Measurements from ENCODE around the gene SECISBP2.

The SECISBP2 gene

DNA sequence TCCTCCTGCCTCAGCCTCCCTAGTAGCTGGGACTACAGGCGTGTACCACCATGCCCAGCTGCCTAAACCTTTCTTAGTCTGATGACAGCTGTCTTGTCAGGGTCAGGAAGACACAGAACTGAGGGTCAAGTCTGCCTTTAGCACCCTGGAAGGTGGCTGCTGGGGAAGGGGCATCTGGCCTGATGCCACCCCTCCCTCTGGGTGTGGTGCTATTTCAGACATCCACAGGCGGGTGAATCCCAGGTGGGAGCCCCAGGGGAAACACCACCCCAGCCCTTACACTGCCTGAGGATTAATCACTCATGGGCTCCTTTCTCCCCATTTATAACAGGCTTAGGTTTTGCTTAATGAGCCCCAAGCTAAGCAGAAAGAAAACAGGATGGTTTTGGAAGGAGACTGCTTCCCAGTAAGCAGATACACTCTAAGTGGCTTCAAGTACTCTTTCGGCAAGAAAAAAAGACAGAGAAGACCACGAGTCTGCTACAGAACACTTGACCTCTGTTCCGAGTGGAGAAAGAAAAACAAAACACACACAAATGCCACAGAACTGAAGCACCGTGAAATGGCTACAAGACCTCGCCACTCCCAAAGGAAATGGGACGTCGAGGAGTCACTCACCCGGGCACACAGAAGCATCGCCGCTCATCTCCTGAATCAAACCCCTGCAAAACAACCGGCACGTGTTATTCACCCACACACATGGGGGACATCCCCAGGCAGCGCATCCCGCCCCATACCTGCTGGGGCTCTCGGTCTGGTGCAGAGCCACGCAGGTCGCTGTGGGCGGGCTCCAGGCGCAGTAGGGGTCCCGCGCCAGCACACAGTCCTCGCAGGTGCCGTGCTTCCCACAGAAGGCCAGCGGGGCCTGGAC lies 62.4 kb downstream of the SECISBP2 start:
- H3K4me3 ChIP-seq (ENCODE audit: insufficient read depth, low read depth, low read length): no peak overlapping the region
- 95% methylated on average over 26 of the region's 26 CpGs for WGBS, 2 experiments
- H3K4me1 ChIP-seq (ENCODE audit: control insufficient read depth, insufficient read depth, low read length): peaks cover 3% of the 10 kb centered on the region
- H3K27ac ChIP-seq (ENCODE audit: insufficient read depth, low read depth, low read length, poor library complexity, severe bottlenecking): no peak overlapping the region
- H3K27me3 ChIP-seq (ENCODE audit: control insufficient read depth, insufficient read depth, low read length, poor library complexity, severe bottlenecking): no peaks in the 10 kb centered on the region
- H3K36me3 ChIP-seq (ENCODE audit: control insufficient read depth, insufficient read depth, low read length): no peaks in the 10 kb centered on the region
- H3K9me3 ChIP-seq (ENCODE audit: control insufficient read depth, low read length): no peaks in the 10 kb centered on the region

DNA sequence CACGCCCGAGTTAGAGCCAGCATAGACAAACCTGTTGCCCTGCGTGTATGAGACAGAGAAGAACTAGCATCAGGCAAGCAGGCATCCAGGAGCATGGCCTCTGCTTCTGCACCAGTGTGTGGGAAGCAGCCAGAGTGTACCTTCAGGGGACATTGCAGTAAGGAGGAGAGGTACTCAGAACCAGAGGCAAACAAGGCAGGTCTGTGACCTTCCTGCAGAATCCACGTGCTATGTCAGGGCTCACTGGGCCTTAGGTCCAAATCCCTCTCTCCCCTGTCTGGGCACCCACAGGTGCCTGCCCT lies 63.0 kb downstream of the SECISBP2 start:
- Histone ChIP-seq H3K27me3 (ENCODE audit: control insufficient read depth, insufficient read depth, low read length, poor library complexity, severe bottlenecking) (no peaks in the 10 kb centered on the region), H3K27ac (ENCODE audit: insufficient read depth, low read depth, low read length, poor library complexity, severe bottlenecking) (no peak overlapping the region), H3K36me3 (ENCODE audit: control insufficient read depth, insufficient read depth, low read length) (no peaks in the 10 kb centered on the region), H3K4me3 (ENCODE audit: insufficient read depth, low read depth, low read length) (no peak overlapping the region), H3K4me1 (ENCODE audit: control insufficient read depth, insufficient read depth, low read length) (no peaks in the 10 kb centered on the region), H3K9me3 (ENCODE audit: control insufficient read depth, low read length) (no peaks in the 10 kb centered on the region)
- WGBS, 2 experiments: 94 to 95% methylated on average over 4 of the region's 4 CpGs

DNA sequence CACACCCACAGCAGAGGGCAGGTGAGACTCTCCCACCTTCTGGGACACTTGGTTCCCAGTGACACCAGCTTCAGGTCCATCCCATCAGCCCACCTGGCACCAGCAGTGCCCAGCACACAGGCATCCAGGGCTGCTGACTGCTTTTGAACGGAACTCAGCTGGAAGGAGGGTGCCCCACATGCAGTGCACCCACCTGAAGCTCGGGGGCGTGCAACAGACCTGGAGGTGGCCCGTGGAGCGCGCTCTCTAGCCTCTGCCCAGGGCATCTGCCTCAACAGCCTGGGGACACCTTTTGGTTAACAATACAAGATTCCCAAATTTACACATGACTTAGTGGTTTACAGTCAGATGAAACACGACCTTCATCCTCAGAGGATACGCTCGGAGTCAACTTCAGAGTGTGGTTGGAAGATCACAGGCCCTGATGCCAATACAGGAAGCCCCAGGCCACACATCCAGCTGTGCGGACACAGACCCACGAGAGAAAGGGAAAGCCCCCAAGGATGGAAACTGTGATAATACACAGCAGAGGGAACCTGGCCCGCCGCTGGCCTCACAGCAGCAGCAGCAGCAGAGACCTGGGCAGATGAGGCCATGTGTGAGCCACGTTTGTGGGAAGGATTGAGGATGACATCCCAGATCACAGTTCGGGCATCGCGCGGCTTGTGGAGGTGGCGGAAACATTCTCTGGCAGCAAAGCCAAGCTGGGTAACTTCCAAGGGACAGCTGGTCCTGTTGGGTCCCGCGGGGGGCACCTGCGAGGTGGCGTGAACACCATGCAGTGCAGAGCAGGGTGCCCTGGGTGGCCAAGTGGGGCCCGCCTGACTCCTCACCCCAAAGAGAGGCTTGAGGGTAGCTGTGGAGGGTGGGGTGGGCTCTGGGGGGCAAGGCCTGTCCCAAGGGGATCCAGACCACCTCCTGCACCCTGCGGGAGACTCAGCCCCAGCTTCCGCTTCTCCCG lies 64.0 kb downstream of the SECISBP2 start:
- no peaks in the 10 kb centered on the region for H3K4me1 ChIP-seq (ENCODE audit: control insufficient read depth, insufficient read depth, low read length)
- peaks cover 5% of the 10 kb centered on the region for H3K36me3 ChIP-seq (ENCODE audit: control insufficient read depth, insufficient read depth, low read length)
- H3K9me3 ChIP-seq (ENCODE audit: control insufficient read depth, low read length): no peaks in the 10 kb centered on the region
- H3K27me3 ChIP-seq (ENCODE audit: control insufficient read depth, insufficient read depth, low read length, poor library complexity, severe bottlenecking): no peaks in the 10 kb centered on the region
- H3K4me3 ChIP-seq (ENCODE audit: insufficient read depth, low read depth, low read length): no peak overlapping the region
- 88 to 90% methylated on average over 27 of the region's 27 CpGs for WGBS, 2 experiments
- H3K27ac ChIP-seq (ENCODE audit: insufficient read depth, low read depth, low read length, poor library complexity, severe bottlenecking): no peak overlapping the region

DNA sequence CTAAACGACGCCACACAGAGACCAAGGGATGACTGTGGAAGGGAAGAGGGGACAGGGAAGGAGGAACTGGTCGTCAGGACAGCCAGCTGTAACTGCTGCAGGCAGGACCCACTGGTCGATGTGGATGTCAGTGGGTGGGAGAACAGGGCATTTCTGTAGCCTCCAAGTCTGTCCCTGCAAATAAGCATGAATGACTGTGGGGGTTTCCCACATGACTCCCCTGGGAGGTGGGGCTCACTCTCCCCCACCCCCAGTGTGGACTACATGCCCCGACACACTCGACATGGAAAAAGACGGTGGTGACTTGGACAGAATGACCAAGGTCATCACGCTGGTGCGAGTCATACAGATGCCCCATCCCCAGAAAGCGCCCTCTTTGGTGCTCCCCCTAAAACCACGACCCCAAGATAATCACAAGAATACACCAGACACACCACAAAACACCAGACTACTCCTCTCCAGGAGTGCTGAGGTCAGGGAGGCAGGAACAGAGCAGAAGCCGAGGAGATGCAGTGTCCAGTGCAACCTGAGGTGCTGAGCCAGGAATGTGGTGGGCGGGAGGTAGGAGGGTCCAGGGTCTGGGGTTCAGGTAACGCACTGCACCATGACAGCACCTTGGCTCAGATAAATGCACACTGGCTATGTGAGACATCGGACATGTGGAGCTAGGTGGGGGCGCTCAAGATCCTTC lies 64.9 kb downstream of the SECISBP2 start:
- H3K9me3 ChIP-seq (ENCODE audit: control insufficient read depth, low read length): no peaks in the 10 kb centered on the region
- no peaks in the 10 kb centered on the region for H3K27me3 ChIP-seq (ENCODE audit: control insufficient read depth, insufficient read depth, low read length, poor library complexity, severe bottlenecking)
- WGBS, 2 experiments: 91 to 92% methylated on average over 16 of the region's 16 CpGs
- H3K4me1 ChIP-seq (ENCODE audit: control insufficient read depth, insufficient read depth, low read length): no peaks in the 10 kb centered on the region
- peaks cover 5% of the 10 kb centered on the region for H3K36me3 ChIP-seq (ENCODE audit: control insufficient read depth, insufficient read depth, low read length)
- no peak overlapping the region for H3K4me3 ChIP-seq (ENCODE audit: insufficient read depth, low read depth, low read length)
- H3K27ac ChIP-seq (ENCODE audit: insufficient read depth, low read depth, low read length, poor library complexity, severe bottlenecking): no peak overlapping the region

DNA sequence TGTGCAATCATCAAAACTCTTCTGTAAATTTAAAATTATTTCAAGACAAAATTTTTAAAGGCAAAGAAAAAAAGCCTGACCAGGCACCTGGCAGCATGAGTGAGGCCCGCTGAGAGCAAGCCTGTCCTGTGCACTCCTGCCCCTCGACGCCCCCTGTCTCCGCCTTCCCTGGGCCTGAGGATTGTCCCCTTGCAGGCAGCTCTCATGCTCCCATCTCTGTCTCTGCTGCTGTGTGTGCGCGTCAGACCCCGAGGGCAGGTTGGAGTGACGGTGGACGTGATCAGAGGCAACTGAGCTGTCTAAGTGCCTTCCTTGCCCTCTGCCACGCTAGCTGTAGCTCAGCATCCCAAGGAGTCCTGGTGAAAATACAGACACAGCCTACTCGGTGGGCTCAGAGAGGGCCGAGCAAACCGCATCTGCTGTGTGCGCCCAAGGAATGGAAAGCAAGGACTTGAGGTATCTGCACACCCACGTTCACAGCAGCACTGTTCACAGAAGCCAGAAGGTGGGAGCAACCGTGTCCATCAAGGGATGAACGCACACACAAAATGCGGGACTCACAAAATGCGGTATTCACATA lies 65.5 kb downstream of the SECISBP2 start:
- Histone ChIP-seq H3K4me3 (ENCODE audit: insufficient read depth, low read depth, low read length) (no peak overlapping the region), H3K27ac (ENCODE audit: insufficient read depth, low read depth, low read length, poor library complexity, severe bottlenecking) (no peak overlapping the region), H3K9me3 (ENCODE audit: control insufficient read depth, low read length) (no peaks in the 10 kb centered on the region), H3K36me3 (ENCODE audit: control insufficient read depth, insufficient read depth, low read length) (peaks cover 5% of the 10 kb centered on the region), H3K4me1 (ENCODE audit: control insufficient read depth, insufficient read depth, low read length) (no peaks in the 10 kb centered on the region), H3K27me3 (ENCODE audit: control insufficient read depth, insufficient read depth, low read length, poor library complexity, severe bottlenecking) (no peaks in the 10 kb centered on the region)
- 93 to 94% methylated on average over 19 of the region's 19 CpGs for WGBS, 2 experiments

DNA sequence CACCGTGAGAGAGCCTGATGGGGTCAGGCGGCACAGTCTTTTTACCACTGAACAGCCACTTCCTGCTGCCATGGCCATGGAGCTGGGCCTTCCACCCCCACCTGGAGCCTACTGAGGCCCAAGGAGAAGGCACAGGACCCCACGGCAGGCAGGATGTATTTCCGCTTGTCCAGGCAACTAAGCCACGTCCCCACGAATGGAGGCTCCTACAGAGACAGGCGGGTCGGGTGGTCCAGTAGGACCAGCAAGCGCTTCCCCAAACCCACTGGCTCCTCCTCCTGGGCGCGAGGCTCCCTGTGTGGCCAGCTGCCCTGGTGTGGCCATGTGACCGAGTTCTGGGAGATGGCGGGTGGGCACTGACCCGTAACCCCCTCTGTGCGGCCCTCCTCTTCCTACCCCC lies 66.5 kb downstream of the SECISBP2 start:
- 92% methylated on average over 15 of the region's 15 CpGs for WGBS, 2 experiments
- H3K9me3 ChIP-seq (ENCODE audit: control insufficient read depth, low read length): no peaks in the 10 kb centered on the region
- peaks cover 5% of the 10 kb centered on the region for H3K36me3 ChIP-seq (ENCODE audit: control insufficient read depth, insufficient read depth, low read length)
- H3K4me1 ChIP-seq (ENCODE audit: control insufficient read depth, insufficient read depth, low read length): no peaks in the 10 kb centered on the region
- no peak overlapping the region for H3K27ac ChIP-seq (ENCODE audit: insufficient read depth, low read depth, low read length, poor library complexity, severe bottlenecking)
- no peaks in the 10 kb centered on the region for H3K27me3 ChIP-seq (ENCODE audit: control insufficient read depth, insufficient read depth, low read length, poor library complexity, severe bottlenecking)
- H3K4me3 ChIP-seq (ENCODE audit: insufficient read depth, low read depth, low read length): no peak overlapping the region

DNA sequence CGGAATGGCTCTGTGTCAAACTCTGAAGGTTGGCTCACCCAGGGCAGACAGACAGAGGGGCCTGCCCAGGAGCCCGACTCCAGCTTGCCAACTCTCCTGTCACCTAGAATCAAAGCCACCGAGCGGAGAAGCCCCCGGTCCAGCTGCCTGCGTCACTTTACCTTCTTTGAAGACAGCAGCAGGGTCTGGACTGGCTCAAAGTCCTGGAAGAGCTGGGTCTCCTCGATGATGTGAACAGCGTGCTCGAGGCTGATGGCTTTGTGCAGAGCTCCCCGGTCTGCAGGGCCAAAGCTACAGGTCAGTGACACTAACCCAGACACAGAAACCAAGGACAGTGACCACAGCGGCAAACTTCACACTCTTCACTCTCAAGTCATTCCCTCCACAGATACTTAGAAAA lies 67.9 kb downstream of the SECISBP2 start:
- no peaks in the 10 kb centered on the region for H3K4me1 ChIP-seq (ENCODE audit: control insufficient read depth, insufficient read depth, low read length)
- no peaks in the 10 kb centered on the region for H3K9me3 ChIP-seq (ENCODE audit: control insufficient read depth, low read length)
- 93 to 96% methylated on average over 11 of the region's 11 CpGs for WGBS, 2 experiments
- no peak overlapping the region for H3K27ac ChIP-seq (ENCODE audit: insufficient read depth, low read depth, low read length, poor library complexity, severe bottlenecking)
- no peaks in the 10 kb centered on the region for H3K27me3 ChIP-seq (ENCODE audit: control insufficient read depth, insufficient read depth, low read length, poor library complexity, severe bottlenecking)
- H3K4me3 ChIP-seq (ENCODE audit: insufficient read depth, low read depth, low read length): no peak overlapping the region
- H3K36me3 ChIP-seq (ENCODE audit: control insufficient read depth, insufficient read depth, low read length): peaks cover 5% of the 10 kb centered on the region

DNA sequence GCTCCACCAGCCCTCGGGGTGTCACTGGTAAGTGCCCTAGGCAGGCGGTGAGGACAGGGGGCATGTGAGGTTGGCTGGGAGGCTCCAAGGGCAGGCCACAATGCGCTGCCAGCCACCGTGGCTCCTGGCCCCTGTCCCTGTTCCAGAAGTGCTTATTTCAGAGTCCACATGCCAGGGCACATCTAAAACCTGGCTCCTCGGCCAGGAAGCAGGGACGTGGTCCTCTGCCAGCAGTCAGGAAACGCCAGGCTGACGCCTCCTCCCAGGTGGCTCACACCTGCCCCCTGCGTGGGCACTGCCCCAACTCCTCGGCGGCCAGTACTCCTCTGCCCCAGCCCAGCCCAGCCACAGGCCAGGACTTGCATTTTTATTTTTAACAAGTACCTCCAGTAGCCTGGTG lies 68.5 kb downstream of the SECISBP2 start:
- no peaks in the 10 kb centered on the region for H3K27me3 ChIP-seq (ENCODE audit: control insufficient read depth, insufficient read depth, low read length, poor library complexity, severe bottlenecking)
- peaks cover 5% of the 10 kb centered on the region for H3K36me3 ChIP-seq (ENCODE audit: control insufficient read depth, insufficient read depth, low read length)
- H3K9me3 ChIP-seq (ENCODE audit: control insufficient read depth, low read length): no peaks in the 10 kb centered on the region
- H3K4me1 ChIP-seq (ENCODE audit: control insufficient read depth, insufficient read depth, low read length): no peaks in the 10 kb centered on the region
- H3K4me3 ChIP-seq (ENCODE audit: insufficient read depth, low read depth, low read length): no peak overlapping the region
- WGBS, 2 experiments: 93 to 94% methylated on average over 11 of the region's 11 CpGs
- H3K27ac ChIP-seq (ENCODE audit: insufficient read depth, low read depth, low read length, poor library complexity, severe bottlenecking): no peak overlapping the region

DNA sequence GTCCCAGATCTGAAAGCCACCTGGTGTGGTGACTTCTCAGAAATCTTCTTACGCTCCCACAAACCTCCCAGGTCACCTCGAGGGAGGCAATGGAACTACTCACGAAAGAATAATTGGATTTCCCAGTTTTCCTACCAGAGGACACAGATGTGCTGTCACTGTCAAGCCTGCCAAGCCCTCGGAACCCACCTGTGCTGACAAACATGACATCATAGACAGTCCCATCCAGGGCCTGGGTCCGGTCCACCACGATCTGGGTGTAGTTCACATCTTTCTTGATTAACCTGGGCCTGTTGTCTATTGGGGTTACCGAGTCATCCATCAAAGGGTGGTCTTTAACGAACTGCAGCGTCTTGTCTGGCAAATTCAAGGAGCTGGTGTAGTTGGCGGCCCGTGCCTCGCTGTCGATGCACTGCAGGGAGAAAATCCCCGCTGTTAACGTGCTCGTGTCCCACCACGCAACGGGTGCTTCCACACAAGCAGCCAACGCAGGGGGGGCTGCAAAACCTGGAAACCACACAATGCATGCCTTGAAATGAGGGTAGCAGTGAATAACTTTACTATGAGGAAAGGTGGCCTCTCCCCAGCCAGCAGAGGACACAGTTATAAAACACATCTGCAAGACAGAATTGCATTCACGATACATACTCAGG lies 69.0 kb downstream of the SECISBP2 start:
- H3K36me3 ChIP-seq (ENCODE audit: control insufficient read depth, insufficient read depth, low read length): peaks cover 5% of the 10 kb centered on the region
- 94 to 96% methylated on average over 20 of the region's 20 CpGs for WGBS, 2 experiments
- H3K27me3 ChIP-seq (ENCODE audit: control insufficient read depth, insufficient read depth, low read length, poor library complexity, severe bottlenecking): no peaks in the 10 kb centered on the region
- no peak overlapping the region for H3K4me3 ChIP-seq (ENCODE audit: insufficient read depth, low read depth, low read length)
- no peak overlapping the region for H3K27ac ChIP-seq (ENCODE audit: insufficient read depth, low read depth, low read length, poor library complexity, severe bottlenecking)
- no peaks in the 10 kb centered on the region for H3K9me3 ChIP-seq (ENCODE audit: control insufficient read depth, low read length)
- no peaks in the 10 kb centered on the region for H3K4me1 ChIP-seq (ENCODE audit: control insufficient read depth, insufficient read depth, low read length)

All from ectodermal cell (in vitro differentiated cells).